Islet of Langerhans (tissue), 1 donor: ENCODE data around the gene FOXD3.

Experiments
- FAIRE-seq: peaks from one replicate; lab custom pipeline; 2011; peaks lifted over from hg19 to GRCh38; lab: Jason Lieb, UNC

Gene FOXD3

GRCh38 chr1:63322114-63322943 is at the start of gene FOXD3:
Gene FOXD3 (plus strand): TSS chr1:63322567. CDS start chr1:63323059, 492 bp downstream.
- FAIRE-seq = no peak

- no peak for FAIRE-seq
These were observed 49.6 kb upstream of the FOXD3 start for GRCh38 chr1:63272811-63273210.

- FAIRE-seq = no peak
These were observed 48.0 kb upstream of the FOXD3 start for GRCh38 chr1:63274371-63274770.

- no peak for FAIRE-seq
These were observed 47.4 kb upstream of the FOXD3 start for GRCh38 chr1:63274979-63275378.

GRCh38 chr1:63276624-63277023 is 45.7 kb upstream of the FOXD3 start:
- FAIRE-seq = no peak

GRCh38 chr1:63277195-63278192 is 44.9 kb upstream of the FOXD3 start:
- no peak for FAIRE-seq

- FAIRE-seq = no peak
These were observed 40.6 kb upstream of the FOXD3 start for GRCh38 chr1:63281753-63282152.

- no peak for FAIRE-seq
These were observed 33.2 kb upstream of the FOXD3 start for GRCh38 chr1:63289135-63289534.

GRCh38 chr1:63294803-63295594 is 27.4 kb upstream of the FOXD3 start:
- FAIRE-seq = no peak

- no peak for FAIRE-seq
These were observed 18.0 kb upstream of the FOXD3 start for GRCh38 chr1:63304410-63304809.

GRCh38 chr1:63305043-63305442 is 17.3 kb upstream of the FOXD3 start:
- FAIRE-seq = no peak

- no peak for FAIRE-seq
These were observed 15.1 kb upstream of the FOXD3 start for GRCh38 chr1:63307196-63307794.

- no peak for FAIRE-seq
These were observed 5.8 kb upstream of the FOXD3 start for GRCh38 chr1:63316598-63316983.

- FAIRE-seq = no peak
These were observed 5.2 kb upstream of the FOXD3 start for GRCh38 chr1:63316984-63317816.

GRCh38 chr1:63317817-63318152 is 4.6 kb upstream of the FOXD3 start:
- no peak for FAIRE-seq

GRCh38 chr1:63318201-63318979 is 4.0 kb upstream of the FOXD3 start:
- no peak for FAIRE-seq

GRCh38 chr1:63319046-63320021 is 3.0 kb upstream of the FOXD3 start:
- FAIRE-seq = no peak

GRCh38 chr1:63320022-63320721 is 2.2 kb upstream of the FOXD3 start:
- no peak for FAIRE-seq
